K562 (cell line): ENCODE measurements around the gene LRP1B. TPM values are rescaled to one million over a fixed set of nuclear protein-coding genes. Genes with fewer than 3 reads are reported as not detected.

Experiments
- ATAC-seq: fragments of 200-7000 bp; cut with Tn5 transposase; 3 replicates; pipeline ENCODE4 v1.9.1; 2020; ENCODE audit warnings: moderate library complexity
- BruUV-seq: library from RNA; stranded (reverse); fragments of 400-500 nt; replicated peaks from 2 replicates; lab custom pipeline; 2021; lab: Mats Ljungman, UMichigan
- CTCF ChIA-PET: fragments of 300-600 bp; formaldehyde crosslinking; extraction: SDS; loops from one replicate; lab custom pipeline; 2021; ENCODE audit warnings: low intra/inter-chr PET ratio; lab: Yijun Ruan, JAX
- POLR2A ChIA-PET: fragments of 300-600, 350-650 bp; sonication (Branson Sonifier 250); formaldehyde crosslinking; extraction: SDS; loops from one replicate; lab custom pipeline; 2021; ENCODE audit warnings: antibody characterized with exemption, inconsistent platforms; lab: Yijun Ruan, JAX
- DNase-seq, 4 experiments: peaks; one replicate each; pipeline versions ENCODE4 v3.0.0 to v3.0.0-alpha.2; 2011 to 2018; ENCODE audit warnings: low spot score in 3 of 4, mixed read lengths in 3 of 4; ENCODE audit errors: extremely low read depth in 1 of 4
- FAIRE-seq: peaks from 2 replicates; lab custom pipeline; 2011; peaks lifted over from hg19 to GRCh38; lab: Jason Lieb, UNC
- H2AFZ ChIP-seq: 2 replicates; pipeline ENCODE4 v1.6.0; 2011; ENCODE audit warnings: low read depth, low read length, control low read depth, inconsistent platforms
- H3K27ac ChIP-seq: fragments of 200-600 bp; 3 replicates; pipeline ENCODE4 v1.8.0; 2011; ENCODE audit warnings: low read depth, mild to moderate bottlenecking, control low read depth, inconsistent platforms, low read length, moderate library complexity, mixed read lengths; ENCODE audit errors: extremely low read depth
- H3K27me3 ChIP-seq, 2 experiments: fragments of 300-600 bp in 1 of 2; 2 replicates in 1 of 2; 3 replicates in 1 of 2; pipeline versions ENCODE4 v1.6.0 to v1.8.0; 2011; ENCODE audit warnings: inconsistent platforms in 2 of 2, low read length in 2 of 2, mild to moderate bottlenecking in 1 of 2, mixed read lengths in 1 of 2, moderate library complexity in 1 of 2; ENCODE audit not compliant: control insufficient read depth in 2 of 2, insufficient read depth in 2 of 2
- H3K36me3 ChIP-seq: fragments of 300-600 bp; 3 replicates; pipeline ENCODE4 v1.8.0; 2011; ENCODE audit warnings: mild to moderate bottlenecking, low read length, inconsistent platforms; ENCODE audit not compliant: control insufficient read depth, insufficient read depth
- H3K4me1 ChIP-seq, 2 experiments: fragments of 200-600 bp in 1 of 2; replicated peaks in 1 of 2; 2 replicates in 1 of 2; 3 replicates in 1 of 2; pipeline versions ENCODE4 v1.5.1 to v1.8.0; 2011; ENCODE audit warnings: inconsistent platforms in 2 of 2, low read length in 2 of 2, mild to moderate bottlenecking in 1 of 2, mixed read lengths in 1 of 2, moderate library complexity in 1 of 2; ENCODE audit not compliant: control insufficient read depth in 2 of 2, insufficient read depth in 2 of 2
- H3K4me2 ChIP-seq: 2 replicates; pipeline ENCODE4 v1.6.1; 2011; ENCODE audit warnings: low read length, control low read depth, inconsistent platforms, mixed read lengths; ENCODE audit not compliant: insufficient read depth
- H3K4me3 ChIP-seq: fragments of 200-600 bp; sonication (generic), shearing (Covaris generic); 2 replicates; pipeline ENCODE4 v1.5.1; 2016; ENCODE audit warnings: control low read depth, inconsistent platforms
- H3K79me2 ChIP-seq: fragments of 200-600 bp; 3 replicates; pipeline ENCODE4 v1.8.0; 2011; ENCODE audit warnings: low read length, inconsistent platforms; ENCODE audit not compliant: control insufficient read depth, insufficient read depth
- H3K9ac ChIP-seq, 2 experiments: 2 replicates each; pipeline versions ENCODE4 v1.6.0 to v1.6.1; 2011; ENCODE audit warnings: low read depth in 2 of 2, low read length in 2 of 2, control low read depth in 1 of 2, inconsistent platforms in 1 of 2, mild to moderate bottlenecking in 1 of 2, mixed read lengths in 1 of 2; ENCODE audit not compliant: insufficient read depth in 1 of 2
- H3K9me1 ChIP-seq: one replicate; pipeline ENCODE4 v1.6.0; 2011; ENCODE audit warnings: inconsistent platforms, mild to moderate bottlenecking, low read length, moderate library complexity; ENCODE audit not compliant: control insufficient read depth, insufficient read depth
- H3K9me3 ChIP-seq: replicated peaks from 2 replicates; pipeline ENCODE4 v1.5.1; 2011; ENCODE audit warnings: low read depth, low read length, inconsistent platforms; ENCODE audit not compliant: control insufficient read depth, insufficient read depth
- H4K20me1 ChIP-seq: replicated peaks from 2 replicates; pipeline ENCODE4 v1.6.1; 2011; ENCODE audit warnings: low read length, inconsistent platforms, mixed read lengths; ENCODE audit not compliant: control insufficient read depth, insufficient read depth
- ATF7 ChIP-seq: fragments of 450-650 bp; IDR thresholded peaks from 2 replicates; pipeline ENCODE4 v1.7.1; 2014; ENCODE audit warnings: mild to moderate bottlenecking, moderate library complexity
- C11orf30 ChIP-seq: fragments of 450-650 bp; IDR thresholded peaks from 2 replicates; pipeline ENCODE4 v1.6.1; 2016; ENCODE audit warnings: low read depth, mild to moderate bottlenecking
- CXXC5 ChIP-seq: fragments of 250-450 bp; sonication (Bioruptor Pico); IDR thresholded peaks from 2 replicates; pipeline ENCODE4 v1.8.0; 2022; ENCODE audit warnings: inconsistent platforms, mild to moderate bottlenecking, moderate library complexity
- FOXJ3 ChIP-seq: sonication (generic); formaldehyde crosslinking; IDR thresholded peaks from 2 replicates; pipeline ENCODE4 v1.4.0; 2020; ENCODE audit warnings: mild to moderate bottlenecking, missing genetic modification reagents
- KLF6 ChIP-seq: fragments of 250-450 bp; sonication (Bioruptor Pico); IDR thresholded peaks from 2 replicates; pipeline ENCODE4 v1.4.0; 2020; ENCODE audit warnings: mild to moderate bottlenecking, moderate library complexity, borderline replicate concordance
- SAP30 ChIP-seq: fragments of 200-600 bp; sonication (generic); IDR thresholded peaks from 2 replicates; pipeline ENCODE4 v1.6.1; 2012; ENCODE audit warnings: borderline replicate concordance, low read depth, mild to moderate bottlenecking, moderate library complexity, low read length, control low read depth, inconsistent platforms; ENCODE audit not compliant: insufficient read depth, poor library complexity, severe bottlenecking
- SETDB1 ChIP-seq: IDR thresholded peaks from one replicate; pipeline ENCODE4 v1.6.1; 2012; ENCODE audit warnings: low read length, control low read depth, inconsistent platforms
- ZBTB8A ChIP-seq: fragments of 450-650 bp; IDR thresholded peaks from 2 replicates; pipeline ENCODE4 v1.6.1; 2018; ENCODE audit warnings: mild to moderate bottlenecking, moderate library complexity; ENCODE audit not compliant: partially characterized antibody
- WGBS: fragments of 100-300 bp; shearing (Covaris generic); methylation state at CpG from one replicate; pipeline ENCODE4 v1.1.6; 2016; ENCODE audit warnings: low coverage, mixed read lengths; ENCODE audit not compliant: insufficient coverage; ENCODE audit errors: missing lambda C conversion rate; 5-methylcytosine and 5-hydroxymethylcytosine counted together
- in situ Hi-C: fragments of 300-500 bp; cut with MboI; formaldehyde crosslinking; loops from 4 replicates; pipeline ENCODE4 v1.15.0; 2018; ENCODE audit warnings: inconsistent platforms, mixed read lengths
- intact Hi-C: fragments of 100-400 bp; cut with micrococcal nuclease; formaldehyde crosslinking; loops from 2 replicates; pipeline ENCODE4 v1.14.2; 2022
- polyA plus RNA-seq, 8 experiments: library from polyadenylated mRNA; depleted of rRNA in 4 of 8; stranded (reverse) in 5 of 8; unstranded in 3 of 8; fragments of >200 nt; fragmentation: Nextera tagmentation in 2 of 8; fragmentation: Illumina TruSeq in 1 of 8; extraction: Ambion mirVana in 2 of 8; extraction: Trizol in 1 of 8; gene quantifications; 2 replicates each; pipeline versions ENCODE4 v1.2.1 to v1.2.3, GENCODE V29; 2011 to 2014; ENCODE audit warnings: inconsistent platforms in 1 of 8, missing spikeins in 1 of 8
- total RNA-seq, 7 experiments: library from RNA; depleted of rRNA in 6 of 7; stranded (reverse); fragments of >200 nt in 6 of 7; fragmentation: Illumina TruSeq in 2 of 7; extraction: Trizol in 2 of 7; gene quantifications; 2 replicates each; pipeline versions ENCODE4 v1.2.1 to v1.2.3, GENCODE V29; 2011 to 2021; ENCODE audit warnings: low replicate concordance in 1 of 7
- TF ChIP-seq, protein P1 (sequence below): fragments of 150-350 bp; conservative IDR thresholded peaks from 2 replicates; pipeline ENCODE4 v1.6.1; 2014; ENCODE audit warnings: low read length
- TF ChIP-seq, protein P2 (sequence below), 2 experiments: fragments of 450-650 bp in 1 of 2; sonication (generic) in 1 of 2; formaldehyde crosslinking in 1 of 2; IDR thresholded peaks; 2 replicates each; pipeline versions ENCODE4 v1.7.1 to v1.9.0; 2016 to 2022; ENCODE audit warnings: inconsistent platforms in 1 of 2, mild to moderate bottlenecking in 1 of 2, missing genetic modification reagents in 1 of 2

The LRP1B gene
- total and polyA plus RNA-seq, 9 of the 15 experiments (the other 6 are each of a cell fraction or from before 2014, with no cell fraction given) = not detected

DNA sequence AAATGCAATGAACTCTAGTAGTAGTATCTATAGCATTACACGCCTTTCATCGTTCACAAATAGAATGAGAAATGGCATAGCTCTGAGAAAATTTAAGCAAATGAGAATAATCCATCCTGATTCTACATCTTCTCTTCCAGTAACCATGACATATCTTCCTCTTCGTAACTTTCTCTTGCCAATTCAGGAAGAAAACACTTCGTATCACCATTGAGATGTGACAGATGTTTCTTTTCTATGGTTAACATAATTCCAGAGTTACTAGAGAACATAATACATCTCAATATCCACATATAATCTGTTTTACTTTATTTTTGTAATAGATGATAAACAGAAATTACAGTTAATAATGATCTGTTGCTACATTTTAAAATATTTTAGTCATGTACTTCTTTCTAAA is 1527.4 kb downstream of the LRP1B start:
- no TSS peak for BruUV-seq
- no peaks in the 10 kb centered on the region for H3K27me3 ChIP-seq
- H4K20me1 ChIP-seq = no peaks in the 10 kb centered on the region
- peaks cover 2% of the 10 kb centered on the region; the same call in 1 of the 2 replicates for H3K9me3 ChIP-seq
- DNase-seq = no peak
- in situ Hi-C loops = no loop called here
- H3K27ac ChIP-seq = no peak overlapping the region
- ChIA-PET CTCF (no interaction called here), POLR2A (no interaction called here)
- no peak overlapping the region for H3K4me2 ChIP-seq
- 0% methylated on average over 4 of the region's 4 CpGs for WGBS
- H3K79me2 ChIP-seq = no peaks in the 10 kb centered on the region
- intact Hi-C loops = no loop called here
- no peak overlapping the region for H3K9ac ChIP-seq
- FAIRE-seq = no peak
- H3K4me1 ChIP-seq = no peaks in the 10 kb centered on the region
- H3K9me1 ChIP-seq = no peaks in the 10 kb centered on the region
- no peaks in the 10 kb centered on the region for H3K36me3 ChIP-seq
- H3K4me3 ChIP-seq = no peak overlapping the region
- no peak overlapping the region for H2AFZ ChIP-seq
- no peak for ATAC-seq
- TF ChIP-seq CXXC5 (CRISPR knock-in tag) (no peak), ZBTB8A (no peak), KLF6 (CRISPR knock-in tag) (no peak), FOXJ3 (CRISPR knock-in tag) (no peak), SETDB1 (no peak), SAP30 (no peak), ATF7 (no peak), C11orf30 (no peak)
- TF ChIP-seq, protein P1, sequence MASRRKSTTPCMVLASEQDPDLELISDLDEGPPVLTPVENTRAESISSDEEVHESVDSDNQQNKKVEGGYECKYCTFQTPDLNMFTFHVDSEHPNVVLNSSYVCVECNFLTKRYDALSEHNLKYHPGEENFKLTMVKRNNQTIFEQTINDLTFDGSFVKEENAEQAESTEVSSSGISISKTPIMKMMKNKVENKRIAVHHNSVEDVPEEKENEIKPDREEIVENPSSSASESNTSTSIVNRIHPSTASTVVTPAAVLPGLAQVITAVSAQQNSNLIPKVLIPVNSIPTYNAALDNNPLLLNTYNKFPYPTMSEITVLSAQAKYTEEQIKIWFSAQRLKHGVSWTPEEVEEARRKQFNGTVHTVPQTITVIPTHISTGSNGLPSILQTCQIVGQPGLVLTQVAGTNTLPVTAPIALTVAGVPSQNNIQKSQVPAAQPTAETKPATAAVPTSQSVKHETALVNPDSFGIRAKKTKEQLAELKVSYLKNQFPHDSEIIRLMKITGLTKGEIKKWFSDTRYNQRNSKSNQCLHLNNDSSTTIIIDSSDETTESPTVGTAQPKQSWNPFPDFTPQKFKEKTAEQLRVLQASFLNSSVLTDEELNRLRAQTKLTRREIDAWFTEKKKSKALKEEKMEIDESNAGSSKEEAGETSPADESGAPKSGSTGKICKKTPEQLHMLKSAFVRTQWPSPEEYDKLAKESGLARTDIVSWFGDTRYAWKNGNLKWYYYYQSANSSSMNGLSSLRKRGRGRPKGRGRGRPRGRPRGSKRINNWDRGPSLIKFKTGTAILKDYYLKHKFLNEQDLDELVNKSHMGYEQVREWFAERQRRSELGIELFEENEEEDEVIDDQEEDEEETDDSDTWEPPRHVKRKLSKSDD = no peak
- TF ChIP-seq, protein P2, sequence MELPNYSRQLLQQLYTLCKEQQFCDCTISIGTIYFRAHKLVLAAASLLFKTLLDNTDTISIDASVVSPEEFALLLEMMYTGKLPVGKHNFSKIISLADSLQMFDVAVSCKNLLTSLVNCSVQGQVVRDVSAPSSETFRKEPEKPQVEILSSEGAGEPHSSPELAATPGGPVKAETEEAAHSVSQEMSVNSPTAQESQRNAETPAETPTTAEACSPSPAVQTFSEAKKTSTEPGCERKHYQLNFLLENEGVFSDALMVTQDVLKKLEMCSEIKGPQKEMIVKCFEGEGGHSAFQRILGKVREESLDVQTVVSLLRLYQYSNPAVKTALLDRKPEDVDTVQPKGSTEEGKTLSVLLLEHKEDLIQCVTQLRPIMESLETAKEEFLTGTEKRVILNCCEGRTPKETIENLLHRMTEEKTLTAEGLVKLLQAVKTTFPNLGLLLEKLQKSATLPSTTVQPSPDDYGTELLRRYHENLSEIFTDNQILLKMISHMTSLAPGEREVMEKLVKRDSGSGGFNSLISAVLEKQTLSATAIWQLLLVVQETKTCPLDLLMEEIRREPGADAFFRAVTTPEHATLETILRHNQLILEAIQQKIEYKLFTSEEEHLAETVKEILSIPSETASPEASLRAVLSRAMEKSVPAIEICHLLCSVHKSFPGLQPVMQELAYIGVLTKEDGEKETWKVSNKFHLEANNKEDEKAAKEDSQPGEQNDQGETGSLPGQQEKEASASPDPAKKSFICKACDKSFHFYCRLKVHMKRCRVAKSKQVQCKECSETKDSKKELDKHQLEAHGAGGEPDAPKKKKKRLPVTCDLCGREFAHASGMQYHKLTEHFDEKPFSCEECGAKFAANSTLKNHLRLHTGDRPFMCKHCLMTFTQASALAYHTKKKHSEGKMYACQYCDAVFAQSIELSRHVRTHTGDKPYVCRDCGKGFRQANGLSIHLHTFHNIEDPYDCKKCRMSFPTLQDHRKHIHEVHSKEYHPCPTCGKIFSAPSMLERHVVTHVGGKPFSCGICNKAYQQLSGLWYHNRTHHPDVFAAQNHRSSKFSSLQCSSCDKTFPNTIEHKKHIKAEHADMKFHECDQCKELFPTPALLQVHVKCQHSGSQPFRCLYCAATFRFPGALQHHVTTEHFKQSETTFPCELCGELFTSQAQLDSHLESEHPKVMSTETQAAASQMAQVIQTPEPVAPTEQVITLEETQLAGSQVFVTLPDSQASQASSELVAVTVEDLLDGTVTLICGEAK (IDR thresholded peaks at IDR 0.05) = no peak
- TF ChIP-seq, protein P2 (CRISPR knock-in tag; IDR thresholded peaks at IDR 0.05) = no peak
